ENCODE results near the gene VPS50.
"Not testable (repeated sequence)": the region's sequence is repeated elsewhere in the genome, so short reads cannot be mapped to it uniquely, and the experiment has no call there.

Gene VPS50

DNA sequence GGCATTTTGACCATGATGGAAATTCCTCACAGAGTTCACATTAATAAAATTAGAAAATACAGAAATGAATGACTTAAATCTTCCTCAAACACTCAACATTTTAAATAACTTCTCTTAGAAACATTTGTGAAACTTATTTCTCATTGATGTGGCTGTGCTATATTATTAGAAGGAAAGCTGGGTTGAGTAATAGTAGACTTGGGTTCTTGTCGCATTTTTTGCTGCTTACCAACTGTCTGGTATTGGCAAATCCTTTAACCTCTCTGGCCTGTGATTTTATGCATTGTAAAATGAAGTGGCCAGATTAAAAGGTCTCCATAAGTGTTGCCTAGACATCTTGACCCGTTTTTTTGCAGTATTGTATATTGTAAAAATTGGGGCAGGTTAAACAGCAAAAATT is 66.5 kb downstream of the VPS50 start:
- Histone ChIP-seq H3K4me1 (ENCODE audit: control insufficient read depth, insufficient read depth, low read length, poor library complexity, severe bottlenecking) (no peaks in the 10 kb centered on the region), H3K27ac (ENCODE audit: low read depth, low read length, severe bottlenecking) (no peak overlapping the region), H3K4me3 (ENCODE audit: extremely low read depth, insufficient read depth, low read length, poor library complexity, severe bottlenecking) (no peak overlapping the region), H3K9me3 (ENCODE audit: control insufficient read depth, low read length) (no peaks in the 10 kb centered on the region), H3K36me3 (ENCODE audit: control insufficient read depth, insufficient read depth, low read length) (no peaks in the 10 kb centered on the region)
- 60% methylated on average over 1 of the region's 2 CpGs; no CpG with 5 or more reads in 1 of the 2 experiments for WGBS, 2 experiments (ENCODE audit: insufficient coverage in 2 of 2)

DNA sequence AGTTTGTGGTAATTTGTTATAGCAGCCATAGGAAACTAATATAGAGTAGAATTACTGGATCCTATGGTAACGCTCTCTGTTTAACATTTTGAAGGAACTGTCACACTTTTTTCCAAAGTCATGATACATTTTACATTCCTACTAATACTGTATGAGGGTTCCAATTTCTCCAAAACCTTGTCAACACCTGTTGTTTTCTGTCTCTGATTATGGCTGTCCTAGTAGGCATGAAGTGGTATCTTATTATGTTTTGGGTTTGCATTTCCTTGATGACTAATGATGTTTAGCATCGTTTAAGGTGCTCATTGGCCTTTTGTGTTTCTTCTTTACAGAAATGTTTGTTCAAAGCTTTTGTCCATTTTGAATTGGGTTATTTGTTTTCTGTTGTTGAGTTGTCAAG is 69.6 kb downstream of the VPS50 start:
- Histone ChIP-seq H3K9me3 (ENCODE audit: control insufficient read depth, low read length) (no peaks in the 10 kb centered on the region), H3K36me3 (ENCODE audit: control insufficient read depth, insufficient read depth, low read length) (no peaks in the 10 kb centered on the region), H3K4me1 (ENCODE audit: control insufficient read depth, insufficient read depth, low read length, poor library complexity, severe bottlenecking) (no peaks in the 10 kb centered on the region), H3K27ac (ENCODE audit: low read depth, low read length, severe bottlenecking) (no peak overlapping the region), H3K4me3 (ENCODE audit: extremely low read depth, insufficient read depth, low read length, poor library complexity, severe bottlenecking) (no peak overlapping the region)
- WGBS, 2 experiments (ENCODE audit: insufficient coverage in 2 of 2): 56 to 100% methylated on average over 1 of the region's 2 CpGs

DNA sequence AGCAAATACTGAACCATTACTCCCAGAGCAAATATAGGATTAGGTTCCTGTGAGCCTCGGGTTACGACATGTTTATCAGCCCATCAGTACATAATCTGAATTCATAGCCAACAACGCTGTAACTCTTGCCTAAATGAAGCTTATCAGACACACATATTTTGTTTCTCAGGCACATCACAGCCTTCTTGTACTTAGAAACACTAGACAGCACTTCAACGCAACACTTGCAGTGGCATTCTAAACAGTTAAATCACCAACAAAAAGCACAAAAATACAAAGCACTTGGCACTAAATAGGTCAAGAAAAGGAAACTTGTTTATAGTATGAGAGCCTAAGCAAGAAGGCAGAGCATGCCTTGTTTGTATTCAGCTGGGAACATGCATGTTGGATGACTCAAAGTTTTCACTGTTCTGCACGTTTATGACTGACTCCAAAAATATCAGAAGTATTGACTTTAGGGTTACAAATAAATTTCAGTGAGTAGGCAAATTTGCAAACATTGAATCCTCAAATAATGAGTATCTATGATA is 75.0 kb downstream of the VPS50 start:
- Histone ChIP-seq H3K4me3 (ENCODE audit: extremely low read depth, insufficient read depth, low read length, poor library complexity, severe bottlenecking) (no peak overlapping the region), H3K36me3 (ENCODE audit: control insufficient read depth, insufficient read depth, low read length) (no peaks in the 10 kb centered on the region), H3K27ac (ENCODE audit: low read depth, low read length, severe bottlenecking) (no peak overlapping the region), H3K9me3 (ENCODE audit: control insufficient read depth, low read length) (no peaks in the 10 kb centered on the region), H3K4me1 (ENCODE audit: control insufficient read depth, insufficient read depth, low read length, poor library complexity, severe bottlenecking) (no peaks in the 10 kb centered on the region)
- 93 to 95% methylated on average over 3 to 5 of the region's 5 CpGs for WGBS, 2 experiments (ENCODE audit: insufficient coverage in 2 of 2)

DNA sequence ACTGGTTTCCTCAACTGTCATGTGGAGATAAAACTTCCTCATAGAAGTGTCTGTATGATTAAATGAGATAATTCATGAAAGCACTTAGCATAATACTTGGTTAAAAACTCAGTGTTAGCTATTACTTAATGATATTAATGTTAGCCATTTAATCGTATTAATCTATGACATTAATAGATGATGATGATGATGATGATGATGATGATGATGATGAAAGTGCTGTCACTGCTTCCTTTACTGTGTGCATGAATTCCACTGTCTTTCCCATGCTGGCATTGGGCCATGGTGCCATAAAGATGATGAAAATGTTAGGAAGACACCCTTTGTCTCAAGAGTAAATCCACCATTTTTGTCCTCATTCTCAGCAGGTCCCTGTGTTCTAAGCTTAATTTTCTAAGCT is 75.8 kb downstream of the VPS50 start:
- H3K4me1 ChIP-seq (ENCODE audit: control insufficient read depth, insufficient read depth, low read length, poor library complexity, severe bottlenecking): no peaks in the 10 kb centered on the region
- peaks cover 4% of the 10 kb centered on the region for H3K36me3 ChIP-seq (ENCODE audit: control insufficient read depth, insufficient read depth, low read length)
- H3K9me3 ChIP-seq (ENCODE audit: control insufficient read depth, low read length): no peaks in the 10 kb centered on the region
- WGBS, 2 experiments (ENCODE audit: insufficient coverage in 2 of 2): no CpG with 5 or more reads among the region's 1 CpG
- no peak overlapping the region for H3K27ac ChIP-seq (ENCODE audit: low read depth, low read length, severe bottlenecking)
- H3K4me3 ChIP-seq (ENCODE audit: extremely low read depth, insufficient read depth, low read length, poor library complexity, severe bottlenecking): no peak overlapping the region

DNA sequence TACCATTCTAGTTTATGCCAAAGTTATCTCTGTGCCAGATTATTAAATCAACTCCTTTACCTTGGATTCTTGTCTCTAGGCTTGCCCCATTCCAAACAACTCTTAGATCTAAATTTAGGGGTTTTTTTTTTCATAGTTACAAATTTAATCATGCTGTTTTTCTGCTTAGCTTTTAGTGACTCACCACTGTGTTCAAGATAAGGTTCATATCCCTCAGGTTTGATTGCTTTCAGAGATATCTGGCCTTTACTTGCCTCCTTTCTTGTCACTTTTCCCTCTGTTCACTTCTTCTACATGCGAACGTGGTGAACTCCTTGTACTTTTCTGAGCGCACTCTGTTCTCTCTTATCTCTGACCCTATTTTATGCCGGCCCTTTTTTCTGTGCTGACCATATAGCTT is 78.2 kb downstream of the VPS50 start:
- Histone ChIP-seq H3K9me3 (ENCODE audit: control insufficient read depth, low read length) (no peaks in the 10 kb centered on the region), H3K4me1 (ENCODE audit: control insufficient read depth, insufficient read depth, low read length, poor library complexity, severe bottlenecking) (no peaks in the 10 kb centered on the region), H3K4me3 (ENCODE audit: extremely low read depth, insufficient read depth, low read length, poor library complexity, severe bottlenecking) (no peak overlapping the region), H3K27ac (ENCODE audit: low read depth, low read length, severe bottlenecking) (no peak overlapping the region), H3K36me3 (ENCODE audit: control insufficient read depth, insufficient read depth, low read length) (peaks cover 5% of the 10 kb centered on the region)
- WGBS, 2 experiments (ENCODE audit: insufficient coverage in 2 of 2): 71 to 98% methylated on average over 3 to 4 of the region's 4 CpGs

DNA sequence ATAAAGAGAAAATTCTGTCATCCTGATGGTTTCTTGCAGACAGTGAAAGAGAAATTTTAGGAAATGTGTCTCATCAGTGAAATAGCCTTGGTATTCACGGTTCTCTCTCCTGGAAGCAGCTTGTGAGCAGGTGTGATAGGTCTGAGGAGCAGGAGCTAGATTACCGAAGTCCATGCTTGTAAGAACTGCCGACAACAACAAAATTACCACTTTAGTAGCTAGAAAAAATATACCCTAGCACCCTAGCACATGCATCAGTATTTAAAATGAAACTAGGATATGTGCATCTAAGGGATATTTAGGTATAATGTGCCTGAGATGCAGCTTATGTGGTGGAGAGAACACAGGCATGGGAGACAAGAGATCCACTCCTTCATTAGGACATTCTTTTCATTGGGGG is 82.3 kb downstream of the VPS50 start:
- Histone ChIP-seq H3K9me3 (ENCODE audit: control insufficient read depth, low read length) (no peaks in the 10 kb centered on the region), H3K36me3 (ENCODE audit: control insufficient read depth, insufficient read depth, low read length) (peaks cover 5% of the 10 kb centered on the region), H3K4me1 (ENCODE audit: control insufficient read depth, insufficient read depth, low read length, poor library complexity, severe bottlenecking) (no peaks in the 10 kb centered on the region), H3K4me3 (ENCODE audit: extremely low read depth, insufficient read depth, low read length, poor library complexity, severe bottlenecking) (no peak overlapping the region), H3K27ac (ENCODE audit: low read depth, low read length, severe bottlenecking) (no peak overlapping the region)
- WGBS, 2 experiments (ENCODE audit: insufficient coverage in 2 of 2): no CpG with 5 or more reads among the region's 3 CpGs

DNA sequence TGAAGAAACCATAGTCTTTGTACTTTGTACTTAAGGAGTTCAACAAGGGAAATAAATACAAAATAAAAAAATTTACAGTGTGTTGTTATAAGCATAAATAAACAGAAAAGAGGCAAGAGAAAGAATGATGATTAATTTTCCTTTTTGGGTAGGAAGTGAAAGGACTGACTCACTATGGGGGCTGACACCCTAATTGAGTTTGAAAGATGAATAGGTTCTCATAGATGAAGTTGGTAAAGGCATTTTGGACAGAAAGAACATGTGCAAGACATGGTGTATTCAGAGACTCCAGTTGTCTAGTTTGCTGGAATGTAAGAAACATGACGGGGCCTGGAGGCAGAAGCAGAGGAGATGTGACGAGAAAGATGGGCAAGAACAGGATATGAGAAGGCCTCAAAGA is 83.7 kb downstream of the VPS50 start:
- Histone ChIP-seq H3K27ac (ENCODE audit: low read depth, low read length, severe bottlenecking) (no peak overlapping the region), H3K4me3 (ENCODE audit: extremely low read depth, insufficient read depth, low read length, poor library complexity, severe bottlenecking) (no peak overlapping the region), H3K9me3 (ENCODE audit: control insufficient read depth, low read length) (no peaks in the 10 kb centered on the region), H3K36me3 (ENCODE audit: control insufficient read depth, insufficient read depth, low read length) (peaks cover 10% of the 10 kb centered on the region), H3K4me1 (ENCODE audit: control insufficient read depth, insufficient read depth, low read length, poor library complexity, severe bottlenecking) (no peaks in the 10 kb centered on the region)
- WGBS, 2 experiments (ENCODE audit: insufficient coverage in 2 of 2): 87 to 92% methylated on average over 2 of the region's 2 CpGs

DNA sequence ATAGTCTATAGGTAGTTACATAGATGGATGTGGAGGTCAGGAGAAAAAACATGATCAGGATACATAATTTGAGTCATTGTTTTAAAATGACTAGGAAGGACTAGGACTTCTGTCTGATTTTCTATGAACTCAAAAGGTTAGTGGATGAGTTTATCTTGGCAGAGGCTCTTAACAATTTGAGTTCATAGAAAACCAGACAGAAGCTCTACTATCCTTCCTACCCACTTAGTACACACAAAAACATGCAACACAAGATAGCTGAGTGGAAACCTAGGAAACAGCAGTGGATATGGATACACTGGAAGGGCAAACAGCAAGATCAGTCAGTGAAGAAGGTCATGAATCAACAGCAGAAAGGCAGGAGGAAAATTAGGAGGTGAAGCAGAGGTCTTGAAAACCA is 84.6 kb downstream of the VPS50 start:
- H3K36me3 ChIP-seq (ENCODE audit: control insufficient read depth, insufficient read depth, low read length): peaks cover 11% of the 10 kb centered on the region
- no peaks in the 10 kb centered on the region for H3K9me3 ChIP-seq (ENCODE audit: control insufficient read depth, low read length)
- H3K27ac ChIP-seq (ENCODE audit: low read depth, low read length, severe bottlenecking): no peak overlapping the region
- H3K4me1 ChIP-seq (ENCODE audit: control insufficient read depth, insufficient read depth, low read length, poor library complexity, severe bottlenecking): no peaks in the 10 kb centered on the region
- H3K4me3 ChIP-seq (ENCODE audit: extremely low read depth, insufficient read depth, low read length, poor library complexity, severe bottlenecking): no peak overlapping the region

DNA sequence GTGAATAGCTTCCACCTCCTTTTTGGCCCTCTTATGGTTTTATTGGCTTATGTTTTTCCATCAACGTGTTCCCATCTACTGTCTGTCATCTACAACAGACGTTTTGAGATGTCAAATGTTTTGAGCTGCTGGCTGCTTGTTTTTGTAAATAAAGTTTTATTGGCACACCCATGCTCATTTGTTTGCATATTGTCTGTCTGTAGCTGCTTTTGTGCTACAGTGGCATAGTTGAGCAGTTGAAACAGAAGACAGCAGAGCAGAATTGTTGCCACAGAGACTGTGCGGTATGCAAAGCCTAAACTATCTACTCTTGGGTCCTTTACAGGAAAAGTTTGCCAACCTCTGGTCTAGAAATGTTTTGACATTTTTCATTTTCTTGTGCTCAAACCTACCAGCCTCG is 88.7 kb downstream of the VPS50 start:
- no peak overlapping the region for H3K4me3 ChIP-seq (ENCODE audit: extremely low read depth, insufficient read depth, low read length, poor library complexity, severe bottlenecking)
- WGBS, 2 experiments (ENCODE audit: insufficient coverage in 2 of 2): 100% methylated on average over 1 of the region's 4 CpGs

DNA sequence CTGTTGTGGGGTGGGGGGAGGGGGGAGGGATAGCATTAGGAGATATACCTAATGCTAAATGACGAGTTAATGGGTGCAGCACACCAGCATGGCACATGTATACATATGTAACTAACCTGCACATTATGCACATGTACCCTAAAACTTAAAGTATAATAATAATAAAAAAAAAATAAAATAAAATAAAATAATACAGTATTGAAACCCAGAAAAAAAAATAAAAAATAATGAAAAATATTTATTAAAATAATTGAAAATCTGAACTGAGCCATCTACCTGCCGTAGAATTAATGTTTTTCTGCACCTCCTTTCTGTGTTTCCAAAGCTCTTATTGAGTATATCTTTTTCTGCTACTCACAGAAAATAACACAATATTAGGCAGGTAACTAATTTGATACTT is 94.1 kb downstream of the VPS50 start:
- H3K9me3 ChIP-seq (ENCODE audit: control insufficient read depth, low read length); H3K36me3 ChIP-seq (ENCODE audit: control insufficient read depth, insufficient read depth, low read length); H3K4me3 ChIP-seq (ENCODE audit: extremely low read depth, insufficient read depth, low read length, poor library complexity, severe bottlenecking); H3K4me1 ChIP-seq (ENCODE audit: control insufficient read depth, insufficient read depth, low read length, poor library complexity, severe bottlenecking); H3K27ac ChIP-seq (ENCODE audit: low read depth, low read length, severe bottlenecking): not testable (repeated sequence)
- no CpG with 5 or more reads among the region's 2 CpGs for WGBS, 2 experiments (ENCODE audit: insufficient coverage in 2 of 2)

More for the DNA sequence above, 88.7 kb downstream of the VPS50 start:
- no peak overlapping the region for H3K27ac ChIP-seq (ENCODE audit: low read depth, low read length, severe bottlenecking)
- H3K36me3 ChIP-seq (ENCODE audit: control insufficient read depth, insufficient read depth, low read length): peaks cover 5% of the 10 kb centered on the region
- no peaks in the 10 kb centered on the region for H3K9me3 ChIP-seq (ENCODE audit: control insufficient read depth, low read length)
- no peaks in the 10 kb centered on the region for H3K4me1 ChIP-seq (ENCODE audit: control insufficient read depth, insufficient read depth, low read length, poor library complexity, severe bottlenecking)

DNA sequence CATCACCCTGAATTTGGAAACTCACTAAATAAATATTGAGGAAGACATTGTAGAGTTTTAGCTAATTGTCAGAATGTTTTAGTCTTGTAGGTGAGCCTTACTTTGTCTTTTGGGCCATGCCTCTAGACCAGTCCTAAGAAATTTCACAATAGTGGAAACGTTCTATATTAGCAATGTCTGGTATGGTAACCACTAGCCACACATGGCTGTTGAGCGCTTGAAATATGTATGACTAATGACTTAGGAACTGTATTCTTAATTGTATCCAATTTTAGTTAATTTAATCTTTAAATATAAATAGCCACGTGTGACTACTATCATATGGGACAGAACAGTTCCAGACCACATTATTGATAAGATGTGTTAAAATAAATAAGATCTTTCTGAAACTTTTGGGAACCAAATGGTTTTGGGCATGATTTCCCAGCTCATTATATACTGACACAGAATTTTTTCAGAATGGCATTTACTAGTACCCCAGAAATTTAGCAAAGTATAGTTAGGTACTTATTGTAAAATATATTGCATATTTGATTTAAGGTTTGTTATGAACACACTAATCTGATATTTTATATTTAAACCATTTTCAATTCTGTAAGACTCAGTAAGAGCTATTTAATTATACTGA is 95.0 kb downstream of the VPS50 start:
- Histone ChIP-seq H3K9me3 (ENCODE audit: control insufficient read depth, low read length) (no peaks in the 10 kb centered on the region), H3K4me3 (ENCODE audit: extremely low read depth, insufficient read depth, low read length, poor library complexity, severe bottlenecking) (no peak overlapping the region), H3K36me3 (ENCODE audit: control insufficient read depth, insufficient read depth, low read length) (no peaks in the 10 kb centered on the region), H3K27ac (ENCODE audit: low read depth, low read length, severe bottlenecking) (no peak overlapping the region), H3K4me1 (ENCODE audit: control insufficient read depth, insufficient read depth, low read length, poor library complexity, severe bottlenecking) (no peaks in the 10 kb centered on the region)
- 80% methylated on average over 1 of the region's 3 CpGs; no CpG with 5 or more reads in 1 of the 2 experiments for WGBS, 2 experiments (ENCODE audit: insufficient coverage in 2 of 2)
